ENCODE data around the gene SMPD2.

The SMPD2 gene

DNA sequence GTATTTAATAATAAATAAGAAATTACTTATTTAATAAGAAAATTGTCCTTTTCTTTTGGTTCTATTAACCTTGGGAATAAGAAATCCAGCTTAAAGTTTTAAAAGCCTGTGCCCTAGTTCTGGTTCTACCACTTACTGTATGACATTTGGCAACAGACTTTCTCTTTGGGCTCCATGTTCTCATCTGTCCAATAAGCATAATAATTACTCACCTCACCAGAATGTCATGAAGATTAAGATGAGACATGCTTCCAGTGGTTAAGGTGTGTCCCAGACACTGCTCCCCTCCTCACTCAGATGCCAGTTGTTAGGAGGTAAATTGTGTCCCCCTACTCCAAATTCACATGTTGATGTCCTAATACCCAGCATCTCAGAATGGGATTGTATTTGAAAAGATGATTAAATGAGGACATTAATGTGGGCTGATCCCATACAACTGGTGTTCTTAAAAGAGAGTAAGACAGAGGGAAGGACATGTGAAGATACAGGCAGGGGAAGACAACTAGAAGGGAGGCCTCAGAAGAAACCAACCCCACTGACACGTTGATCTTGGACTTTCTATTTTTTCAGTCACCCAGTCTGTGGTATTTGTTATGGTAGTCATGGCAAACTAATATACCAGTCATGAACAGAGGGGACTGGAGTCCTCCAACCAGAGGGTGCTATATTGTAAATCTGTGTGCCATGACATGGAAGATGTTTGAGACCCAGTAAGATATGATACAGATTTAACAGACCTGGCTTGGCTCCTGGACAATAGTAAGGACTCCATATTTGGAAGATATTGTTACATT lies 21.4 kb downstream of the SMPD2 start:
- DNase-seq (ENCODE audit: low read depth), result no peak

DNA sequence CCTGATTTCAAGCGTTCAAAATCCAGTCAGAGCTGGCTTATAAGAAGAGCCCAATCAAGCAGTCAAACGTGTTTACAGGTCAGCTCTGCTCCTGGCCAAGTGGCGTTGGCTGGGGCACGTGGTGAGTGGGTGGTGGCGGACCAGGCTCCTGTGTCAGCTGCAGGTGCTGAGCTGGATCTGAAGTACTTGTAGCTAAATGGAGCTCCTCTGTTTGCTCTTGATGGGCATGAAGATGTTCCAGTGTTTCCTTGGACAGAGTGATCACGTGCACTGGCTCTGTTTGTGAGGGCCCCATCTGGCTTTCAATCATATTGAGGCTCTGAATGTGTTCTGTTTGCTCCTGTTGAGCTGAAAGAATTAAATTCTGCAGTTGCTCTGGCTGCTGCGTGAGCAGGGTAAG lies 25.2 kb downstream of the SMPD2 start:
- DNase-seq (ENCODE audit: low read depth), result no peak

DNA sequence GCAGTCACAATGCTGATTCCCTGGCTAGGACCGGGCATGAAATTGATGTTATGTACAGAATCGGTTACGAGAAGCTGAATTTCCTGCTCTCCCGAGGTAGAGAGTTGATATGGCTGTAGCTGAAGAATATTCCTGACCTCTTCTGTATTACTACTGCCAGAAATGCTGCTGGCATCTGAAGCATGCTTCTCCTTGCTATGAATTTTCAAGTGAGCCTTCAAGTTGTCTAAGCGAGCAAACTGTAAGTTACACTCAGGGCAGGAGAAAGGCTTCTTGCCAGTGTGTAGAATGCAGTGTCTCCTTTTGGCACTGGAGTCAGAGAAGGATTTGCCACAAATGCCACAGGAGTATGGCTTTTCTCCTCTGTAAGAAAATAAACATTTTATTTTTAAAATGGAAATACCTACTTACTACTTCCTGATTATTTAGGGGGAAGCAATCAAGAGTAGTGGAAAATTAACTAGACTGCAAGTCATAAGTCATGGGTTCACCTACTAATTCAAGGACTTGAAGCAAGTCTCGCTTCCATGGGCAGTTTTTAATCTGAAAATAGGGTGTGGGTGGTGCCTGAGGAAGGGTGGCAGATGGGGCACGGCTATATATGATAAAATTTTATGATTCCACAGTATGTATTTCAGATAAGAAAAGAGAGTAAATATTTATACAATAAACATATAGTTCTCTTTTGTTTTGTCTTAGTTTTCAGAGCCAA lies 25.8 kb downstream of the SMPD2 start:
- no peak for DNase-seq (ENCODE audit: low read depth)

DNA sequence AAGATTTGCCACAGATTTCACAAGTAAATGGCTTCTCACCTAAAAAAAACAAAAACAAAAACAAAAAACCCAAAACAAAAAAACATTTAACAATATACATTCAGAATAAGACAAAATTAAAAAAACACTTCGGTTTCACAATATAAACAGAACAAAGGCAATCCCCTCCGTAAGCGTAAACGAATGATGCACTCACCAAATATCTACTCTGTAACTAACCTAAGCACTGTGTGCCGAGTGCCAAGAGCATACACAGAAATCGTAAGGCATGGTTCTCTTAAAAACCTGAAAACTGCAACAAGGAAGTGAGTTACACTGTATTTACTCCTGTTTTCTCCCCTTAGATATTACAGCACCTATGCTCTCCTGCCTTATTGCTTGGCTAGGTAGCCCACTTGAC lies 27.2 kb downstream of the SMPD2 start:
- DNase-seq (ENCODE audit: low read depth), result no peak

DNA sequence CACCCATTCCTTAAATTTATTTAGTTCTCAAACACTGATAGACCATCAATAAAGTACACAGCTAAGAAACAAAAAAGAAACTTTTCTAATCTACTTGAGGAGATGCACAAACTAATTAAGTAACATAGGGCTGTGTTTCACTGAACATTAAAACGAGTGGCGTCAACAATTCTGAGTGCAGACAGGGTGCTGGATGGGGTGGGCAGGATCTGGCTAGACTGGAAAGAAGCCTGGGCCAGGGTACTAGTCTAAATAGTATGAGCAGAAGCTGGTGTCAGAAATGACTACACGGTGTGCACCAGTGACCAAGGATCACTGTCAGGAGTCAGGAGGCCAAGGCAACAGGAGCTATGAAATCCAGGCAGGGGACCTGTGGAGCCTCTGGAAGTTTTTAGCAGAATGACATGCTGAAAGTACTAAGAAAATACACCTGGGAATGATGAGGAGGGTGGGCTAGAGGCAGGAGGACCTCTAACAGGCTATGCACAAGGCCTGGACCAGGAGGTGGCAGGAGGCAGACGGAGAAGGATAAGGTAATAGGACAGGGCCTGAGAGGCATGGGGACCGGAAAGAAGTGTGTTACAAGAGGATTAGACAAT lies 29.2 kb downstream of the SMPD2 start:
- DNase-seq (ENCODE audit: low read depth), result no peak

DNA sequence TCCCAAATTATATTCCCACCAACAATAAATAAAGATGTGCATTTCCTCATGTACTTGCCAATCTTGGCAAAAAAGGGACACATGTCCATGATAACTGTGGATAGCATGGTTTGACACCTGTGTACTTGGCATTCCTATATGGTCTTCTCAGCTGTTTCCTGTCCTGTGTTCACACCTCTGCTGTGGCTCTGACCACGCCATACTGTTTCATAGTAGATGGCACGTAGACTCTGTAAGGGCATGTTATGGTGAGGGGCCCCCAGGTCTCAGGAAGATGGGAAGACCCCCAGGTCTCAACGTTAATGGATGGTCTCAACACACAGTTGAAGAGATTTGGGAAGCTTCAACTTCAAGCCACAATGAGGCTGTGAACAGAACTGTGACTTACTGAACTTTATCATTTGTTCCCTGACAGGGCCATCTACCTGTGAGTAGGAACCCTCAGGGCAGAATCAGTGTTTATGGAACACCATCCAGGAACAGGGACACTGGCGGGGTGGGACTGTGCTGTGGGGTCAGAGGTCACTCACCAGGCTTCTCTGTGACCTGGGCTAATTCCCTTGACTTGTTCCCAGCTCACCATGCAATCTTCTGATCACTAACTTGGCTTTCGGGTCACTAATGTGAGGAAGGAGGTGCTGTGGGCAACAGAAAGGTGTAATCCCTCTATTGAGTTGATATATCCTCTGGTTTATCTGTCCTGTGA lies 30.7 kb downstream of the SMPD2 start:
- DNase-seq (ENCODE audit: low read depth), result no peak

DNA sequence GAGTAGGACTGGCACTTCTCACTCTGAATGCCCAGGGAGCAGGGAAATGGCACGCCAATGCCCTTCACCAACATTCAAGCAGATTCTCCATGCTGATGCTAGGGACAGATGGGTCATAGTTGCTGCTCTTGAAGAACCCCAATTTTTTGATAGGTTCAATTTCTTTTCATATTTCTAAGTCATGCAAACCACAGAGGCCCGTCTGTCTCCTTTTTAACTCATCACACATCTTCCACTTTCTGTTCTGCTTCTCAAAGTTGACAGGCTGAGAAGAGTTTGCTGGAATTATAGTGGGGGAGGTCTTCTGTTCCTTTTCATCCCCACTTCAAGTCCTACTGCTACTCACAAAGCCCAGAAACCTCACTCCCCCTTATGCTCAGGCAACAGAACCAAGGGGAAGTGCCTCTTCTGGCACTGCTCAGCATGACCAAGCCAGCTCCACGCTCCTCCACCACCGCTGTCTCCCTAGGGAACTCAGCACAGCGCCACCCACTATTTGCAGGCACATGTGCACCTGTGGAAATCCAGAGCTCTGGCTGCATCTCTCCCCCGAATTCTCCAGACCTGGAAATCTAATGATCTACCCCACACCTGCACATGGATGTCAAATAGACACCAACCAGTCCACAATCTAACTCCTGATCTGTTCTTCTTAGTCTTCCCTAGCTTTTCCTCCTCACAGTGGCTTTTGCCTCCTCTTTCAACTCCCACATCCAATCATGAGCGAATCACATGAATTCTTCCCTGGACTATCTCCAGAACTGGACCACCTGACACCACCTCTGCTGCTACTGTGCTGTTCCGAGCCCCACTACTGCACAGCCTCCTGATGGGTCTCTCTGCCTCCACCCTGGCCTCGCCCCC lies 31.8 kb downstream of the SMPD2 start:
- DNase-seq (ENCODE audit: low read depth), result no peak

DNA sequence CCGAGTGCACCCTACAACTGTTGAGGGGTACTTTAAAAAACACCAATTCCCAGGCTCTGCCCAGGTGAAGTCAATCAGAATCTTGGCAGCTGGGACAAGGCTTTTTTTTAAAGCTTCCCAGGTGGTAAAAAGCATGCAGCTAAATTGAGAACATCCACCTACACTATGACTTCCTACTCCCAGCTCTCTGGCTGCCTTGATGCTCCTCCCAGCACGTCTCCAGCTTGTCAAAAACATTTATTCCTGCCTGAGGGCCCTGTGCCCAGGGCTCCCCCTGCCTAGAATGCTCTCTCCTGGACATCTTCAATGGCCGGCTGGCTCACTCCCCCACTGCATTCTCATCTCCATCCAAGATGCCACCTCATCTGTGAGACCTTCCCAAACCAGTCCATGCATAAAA lies 32.6 kb downstream of the SMPD2 start:
- DNase-seq (ENCODE audit: low read depth), result no peak

DNA sequence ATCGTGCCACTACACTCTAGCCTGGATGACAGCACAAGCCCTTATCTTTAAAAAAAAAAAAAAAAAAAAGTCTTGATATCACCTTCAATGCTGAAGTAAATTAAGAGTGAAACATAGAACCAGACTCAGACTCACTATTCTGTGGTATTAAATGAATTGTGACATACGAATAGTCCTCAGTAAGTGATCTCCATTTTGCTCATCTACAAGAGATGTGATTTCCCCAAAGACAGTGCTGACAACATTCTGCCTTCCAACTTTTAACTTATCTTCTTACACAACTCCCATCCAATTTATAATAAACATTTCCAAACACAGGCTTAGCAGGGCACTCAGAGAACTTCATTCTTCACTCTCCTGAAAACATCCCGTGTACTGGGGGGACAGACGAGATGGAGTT lies 34.5 kb downstream of the SMPD2 start:
- DNase-seq (ENCODE audit: low read depth), result no peak

DNA sequence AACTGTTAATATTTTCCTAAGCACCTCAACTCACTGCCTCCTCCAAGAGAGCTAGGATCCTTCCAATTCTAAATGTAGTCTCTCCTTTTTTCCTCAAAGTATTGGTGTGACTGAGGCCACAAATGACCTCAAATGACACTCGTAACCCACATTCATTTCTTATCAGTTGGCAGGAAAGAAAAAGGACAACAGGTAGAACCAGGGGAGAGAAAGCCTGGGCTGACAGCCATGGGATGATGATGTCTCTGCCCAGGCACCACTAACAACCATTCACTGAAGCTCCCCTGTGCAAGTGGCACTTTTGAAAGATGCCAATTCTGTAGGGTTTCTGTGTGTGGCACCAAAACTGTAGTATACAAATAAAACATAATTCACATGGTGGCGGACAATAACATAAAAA lies 35.1 kb downstream of the SMPD2 start:
- DNase-seq (ENCODE audit: low read depth), result no peak

DNA sequence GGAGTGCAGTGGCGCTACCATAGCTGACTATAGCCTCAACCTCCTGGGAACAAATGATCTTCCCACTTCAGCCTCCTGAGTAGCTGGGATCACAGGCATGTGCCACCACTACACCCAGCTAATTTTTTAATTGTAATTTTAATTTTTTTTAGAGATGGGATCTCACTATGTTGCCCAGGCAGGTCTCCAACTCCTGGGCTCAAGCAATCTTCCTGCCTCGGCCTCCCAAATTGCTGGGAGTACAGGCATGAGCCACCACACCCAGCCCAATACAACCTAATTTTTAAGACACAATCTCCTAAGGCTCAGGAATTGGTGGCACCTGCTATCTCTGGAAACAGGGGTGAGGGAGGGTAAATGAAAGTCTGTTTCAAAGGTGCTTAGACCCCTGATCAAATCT lies 36.7 kb downstream of the SMPD2 start:
- no peak for DNase-seq (ENCODE audit: low read depth)

DNA sequence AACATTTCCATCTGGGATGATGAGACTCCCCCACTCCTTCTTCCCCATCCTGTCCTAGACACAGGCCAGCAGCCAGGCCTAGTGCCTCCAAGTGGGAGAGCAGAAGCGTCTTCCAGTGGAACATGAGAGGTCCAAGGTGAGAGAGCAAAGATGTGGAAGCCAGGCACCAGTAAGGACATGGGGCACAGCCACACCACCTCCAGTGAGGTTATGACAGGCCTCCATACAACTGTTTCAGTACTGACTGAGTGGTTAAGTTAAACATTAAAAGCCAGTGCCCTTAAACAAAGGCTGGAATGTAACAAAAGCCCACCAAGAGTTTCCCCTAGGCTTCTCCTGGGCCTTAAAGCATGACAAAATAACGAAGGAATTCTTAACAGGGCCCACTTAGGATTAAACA lies 37.2 kb downstream of the SMPD2 start:
- no peak for DNase-seq (ENCODE audit: low read depth)

DNA sequence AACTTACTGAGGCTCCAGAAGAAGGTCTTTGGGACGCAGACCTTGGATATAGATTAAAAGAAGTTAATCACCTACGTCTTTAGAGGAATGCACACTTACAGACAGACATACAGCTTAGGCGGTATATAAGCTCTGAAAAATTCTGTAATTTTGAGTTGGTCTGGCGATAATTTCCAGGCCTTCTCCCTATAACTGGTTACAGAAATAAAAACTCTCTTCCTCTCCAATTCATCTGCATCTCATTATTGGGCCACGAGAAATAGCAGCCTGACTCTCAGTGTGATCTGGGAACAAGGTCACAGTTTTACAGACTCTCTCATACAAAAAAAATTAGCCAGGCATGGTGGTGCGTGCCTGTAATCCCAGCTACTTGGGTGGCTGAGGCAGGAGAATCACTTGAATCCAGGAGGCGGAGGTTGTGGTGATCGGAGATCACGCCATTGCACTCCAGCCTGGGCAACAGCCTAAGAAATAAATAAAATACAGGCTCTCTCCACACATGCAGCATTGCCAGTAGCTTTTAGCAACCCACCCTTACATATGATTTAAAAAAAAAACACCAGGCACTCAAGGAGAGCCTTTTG lies 37.8 kb downstream of the SMPD2 start:
- no peak for DNase-seq (ENCODE audit: low read depth)

DNA sequence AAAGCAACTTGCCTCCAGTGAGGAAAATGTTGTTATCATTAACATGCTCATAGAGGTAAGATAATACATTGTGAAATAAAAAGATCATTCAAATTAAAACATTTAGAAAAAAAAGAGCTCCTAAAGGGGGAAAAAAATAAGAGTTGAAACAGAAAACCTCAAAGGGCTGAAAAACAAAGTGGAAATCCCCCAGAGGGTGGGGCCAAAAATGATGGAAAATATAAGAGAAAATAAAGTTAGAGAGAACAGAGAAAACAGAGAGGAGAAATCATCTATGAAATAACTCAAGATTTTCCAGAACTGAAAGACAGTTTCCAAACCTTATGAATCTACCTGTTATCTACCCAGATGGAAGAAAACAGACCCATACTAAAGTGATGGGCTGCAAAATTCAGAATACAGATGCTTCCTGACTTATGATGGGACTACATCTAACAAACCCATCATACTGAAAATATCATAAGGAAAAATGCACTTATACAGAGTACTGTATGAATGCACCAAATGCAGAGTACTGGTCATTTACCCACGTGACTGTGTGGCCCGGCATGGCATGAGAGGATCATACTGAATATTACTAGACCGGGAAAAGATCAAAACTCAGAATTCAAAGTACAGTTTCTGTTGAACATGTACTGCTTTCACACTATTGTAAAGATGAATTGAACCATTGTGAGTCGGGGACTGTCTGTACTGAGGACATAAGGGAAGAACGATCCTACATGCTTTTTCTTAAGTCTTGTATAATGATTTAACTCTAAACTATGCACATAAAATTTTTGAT lies 38.5 kb downstream of the SMPD2 start:
- no peak for DNase-seq (ENCODE audit: low read depth)

DNA sequence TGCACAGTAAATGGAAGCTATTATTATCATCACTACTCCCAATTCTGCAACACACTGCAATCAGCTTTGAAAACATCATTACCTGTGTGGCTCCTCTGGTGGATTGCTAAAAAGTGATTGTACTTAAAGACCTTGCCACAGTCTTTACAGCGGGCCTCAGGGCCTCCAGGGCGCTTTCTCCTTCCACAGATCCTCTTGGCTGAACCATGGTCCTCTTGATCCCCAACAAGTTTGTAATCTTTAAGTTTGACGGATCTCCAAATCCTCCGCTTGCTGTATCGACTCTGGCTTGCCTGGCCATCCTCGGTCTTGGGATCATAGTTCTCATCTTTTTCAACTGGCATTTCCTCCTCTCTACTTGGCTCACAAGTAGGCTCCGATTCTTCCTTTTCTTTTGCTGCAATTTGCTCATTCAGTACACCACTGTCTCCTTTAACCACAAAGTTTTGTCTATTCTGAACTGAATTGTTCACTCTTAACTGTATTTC lies 40.5 kb downstream of the SMPD2 start:
- DNase-seq (ENCODE audit: low read depth), result no peak

DNA sequence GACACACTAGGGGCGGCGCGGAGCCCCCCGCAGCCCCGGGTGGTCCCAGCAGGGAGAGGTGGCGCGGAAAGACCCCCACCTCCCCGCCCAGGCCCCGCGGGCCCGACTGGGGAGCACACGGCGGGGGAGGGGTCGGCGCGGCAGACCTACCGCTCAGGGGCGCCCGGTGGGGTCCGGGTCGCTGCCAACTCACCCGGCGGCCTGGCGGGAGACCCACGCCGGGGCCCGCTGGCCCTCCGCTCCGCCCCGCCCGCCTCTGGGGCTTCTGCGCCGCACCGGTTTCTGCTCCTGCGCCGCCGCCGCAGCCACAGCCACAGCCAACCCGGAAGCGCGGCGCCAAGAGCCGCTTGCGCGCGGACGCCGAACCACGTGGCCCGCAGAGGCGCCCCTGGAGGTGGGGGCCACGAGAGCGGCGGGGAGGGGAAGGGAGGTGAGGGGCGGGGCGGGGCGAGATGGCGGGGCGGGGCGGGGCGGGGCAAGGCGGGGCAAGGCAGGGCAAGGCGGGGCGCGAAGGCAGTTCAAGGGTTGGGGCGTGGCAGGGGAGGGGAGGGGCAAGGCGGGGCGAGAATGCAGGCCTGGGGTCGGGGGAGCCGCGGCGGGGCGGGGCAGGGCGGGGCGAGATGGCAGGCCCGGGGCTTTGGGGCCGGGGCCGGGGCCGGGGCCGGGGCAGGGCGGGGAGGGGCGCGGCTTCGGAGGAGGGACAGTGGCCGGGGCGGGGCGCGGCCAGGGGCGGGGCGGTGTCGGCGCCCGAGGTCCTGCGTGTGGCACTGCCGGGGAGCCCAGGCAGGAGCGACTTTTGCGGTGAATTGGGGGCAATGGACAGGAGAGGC lies 42.6 kb downstream of the SMPD2 start, which contains the start of gene ZBTB24:
TSS of gene ZBTB24 (minus strand) at position 315 of the 830 bp plus-strand sequence. CDS start 1,193 bp downstream, outside the sequence.
- peak; percentile 70 for DNase-seq (ENCODE audit: low read depth)

DNA sequence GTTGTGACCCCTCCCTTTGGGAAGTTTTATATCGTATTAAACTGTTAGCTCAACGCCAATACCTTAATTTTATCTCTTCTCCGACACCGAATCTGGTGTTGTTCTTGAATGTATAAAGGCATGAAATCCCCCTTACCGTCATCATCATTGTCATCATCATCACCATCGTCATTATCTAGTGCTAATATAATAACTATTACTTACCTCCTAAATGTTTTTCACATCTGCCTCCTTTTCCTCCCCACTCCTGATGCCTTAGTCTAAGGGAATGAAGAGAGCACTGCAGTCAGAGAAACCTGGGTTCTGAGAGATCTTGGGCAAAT lies 43.2 kb downstream of the SMPD2 start:
- no peak for DNase-seq (ENCODE audit: low read depth)

DNA sequence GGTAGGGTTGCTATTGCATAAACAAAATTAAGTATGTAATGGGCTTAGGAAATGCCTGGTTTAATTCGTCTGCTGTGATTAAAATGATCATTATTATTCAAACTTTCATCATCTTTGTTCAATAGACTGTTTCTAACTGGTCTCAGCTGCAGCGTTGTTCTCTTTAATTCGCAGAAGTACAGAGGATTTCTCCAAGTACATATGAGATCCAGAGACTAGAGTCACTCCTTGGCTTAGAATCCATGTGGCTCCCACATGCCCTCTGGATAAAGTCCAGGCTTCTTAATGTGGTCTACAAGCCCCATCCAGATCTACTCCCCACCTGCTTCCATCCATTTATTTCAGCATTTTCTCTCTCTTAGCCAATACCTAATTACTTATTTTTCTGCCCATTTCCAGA lies 43.6 kb downstream of the SMPD2 start:
- DNase-seq (ENCODE audit: low read depth), result no peak

DNA sequence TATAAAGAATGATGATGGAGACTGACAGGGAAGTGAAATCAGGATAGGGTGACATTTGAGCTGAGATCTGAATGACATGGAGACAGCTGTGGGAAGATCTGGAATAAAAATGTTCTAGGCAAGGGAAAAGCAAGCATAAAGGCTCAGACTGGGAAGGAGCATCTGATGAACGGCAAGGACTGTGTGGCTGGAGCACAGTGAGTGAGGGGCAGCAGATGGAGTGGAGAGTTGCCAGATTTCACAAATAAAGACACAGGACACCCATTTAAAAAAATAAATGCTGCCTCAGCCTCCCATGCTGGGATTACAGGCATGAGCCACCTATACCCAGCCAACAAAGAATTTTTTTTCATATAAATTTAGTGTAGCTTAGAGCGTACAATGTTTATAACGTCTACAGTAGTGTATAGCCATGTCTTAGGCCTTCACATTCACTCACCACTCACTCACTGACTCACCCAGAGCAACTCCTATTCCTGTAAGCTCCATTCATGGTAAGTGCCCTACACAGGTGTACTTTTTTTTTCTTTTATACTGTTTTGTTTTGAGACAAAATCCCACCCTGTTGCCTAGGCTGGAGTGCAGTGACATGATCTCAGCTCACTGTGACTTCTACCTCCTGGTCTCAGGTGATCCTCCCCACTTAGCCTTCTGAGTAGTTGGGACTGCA lies 44.9 kb downstream of the SMPD2 start:
- no peak for DNase-seq (ENCODE audit: low read depth)

Data from stimulated activated CD8-positive, alpha-beta memory T cell treated with anti-CD3 and anti-CD28 coated beads, Interleukin-15, amount 100 ng/mL, for 24 hours (primary cell).